Omental fat pad (tissue), 4 donors: Measurements from ENCODE around the gene LOXL3. TPM values are rescaled to one million over a fixed set of nuclear protein-coding genes. Genes with fewer than 3 reads are reported as not detected.
"Not testable (repeated sequence)": the region's sequence is repeated elsewhere in the genome, so short reads cannot be mapped to it uniquely, and the experiment has no call there.

ENCODE experiments used
- ATAC-seq: fragments of 150-250 bp; one replicate; pipeline ENCODE4 v1.9.1; 2016; ENCODE audit warnings: mild to moderate bottlenecking, moderate library complexity; ENCODE audit not compliant: low FRiP score
- DNase-seq: peaks from one replicate; pipeline ENCODE4 v3.0.0-alpha.2; 2019; ENCODE audit warnings: low spot score
- total RNA-seq, 4 donors: library from RNA; depleted of rRNA; stranded (reverse); fragments of >200 nt; gene quantifications; one replicate each; pipeline ENCODE4 v1.1.0, GENCODE V29; 2016
- TF ChIP-seq, protein P1 (sequence below), 3 donors: fragments of 450-650 bp; IDR thresholded peaks; one replicate each; pipeline ENCODE4 v1.5.1; 2016 to 2017; ENCODE audit warnings: antibody characterized with exemption in 3 of 3, mild to moderate bottlenecking in 3 of 3, moderate library complexity in 2 of 3

The LOXL3 gene
- total RNA-seq, 4 donors from 2014 or later: 7.5 to 12.4 (median 9.1) TPM

GRCh38 chr2:74566076-74566753 is 12.5 kb upstream of the LOXL3 start:
- TF ChIP-seq, protein P1, sequence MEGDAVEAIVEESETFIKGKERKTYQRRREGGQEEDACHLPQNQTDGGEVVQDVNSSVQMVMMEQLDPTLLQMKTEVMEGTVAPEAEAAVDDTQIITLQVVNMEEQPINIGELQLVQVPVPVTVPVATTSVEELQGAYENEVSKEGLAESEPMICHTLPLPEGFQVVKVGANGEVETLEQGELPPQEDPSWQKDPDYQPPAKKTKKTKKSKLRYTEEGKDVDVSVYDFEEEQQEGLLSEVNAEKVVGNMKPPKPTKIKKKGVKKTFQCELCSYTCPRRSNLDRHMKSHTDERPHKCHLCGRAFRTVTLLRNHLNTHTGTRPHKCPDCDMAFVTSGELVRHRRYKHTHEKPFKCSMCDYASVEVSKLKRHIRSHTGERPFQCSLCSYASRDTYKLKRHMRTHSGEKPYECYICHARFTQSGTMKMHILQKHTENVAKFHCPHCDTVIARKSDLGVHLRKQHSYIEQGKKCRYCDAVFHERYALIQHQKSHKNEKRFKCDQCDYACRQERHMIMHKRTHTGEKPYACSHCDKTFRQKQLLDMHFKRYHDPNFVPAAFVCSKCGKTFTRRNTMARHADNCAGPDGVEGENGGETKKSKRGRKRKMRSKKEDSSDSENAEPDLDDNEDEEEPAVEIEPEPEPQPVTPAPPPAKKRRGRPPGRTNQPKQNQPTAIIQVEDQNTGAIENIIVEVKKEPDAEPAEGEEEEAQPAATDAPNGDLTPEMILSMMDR (IDR thresholded peaks at IDR 0.05): no peak
- DNase-seq (no peak), ATAC-seq (no peak)

DNA sequence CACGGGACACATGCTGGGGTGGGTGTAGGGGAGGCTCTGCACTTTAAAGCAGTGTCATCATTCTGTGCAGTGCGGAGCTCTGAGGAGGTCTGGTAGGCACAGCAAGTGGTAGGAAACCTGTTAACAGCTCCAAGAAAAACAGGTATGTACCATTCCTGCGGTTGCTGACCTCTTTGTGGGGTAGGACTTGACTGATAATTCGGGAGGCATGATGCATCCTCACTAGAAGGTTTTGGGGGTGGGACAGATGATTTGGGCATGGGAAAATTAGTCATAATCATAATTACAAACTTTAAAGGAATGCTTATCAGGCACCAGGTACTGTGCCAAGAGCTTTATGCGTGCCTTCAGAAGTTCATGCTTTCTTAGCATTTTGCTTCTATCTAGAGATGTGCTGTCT is 10.5 kb upstream of the LOXL3 start:
- ATAC-seq: peak; percentile 80
- no peak for DNase-seq
- TF ChIP-seq, protein P1 (IDR thresholded peaks at IDR 0.05): no peak

DNA sequence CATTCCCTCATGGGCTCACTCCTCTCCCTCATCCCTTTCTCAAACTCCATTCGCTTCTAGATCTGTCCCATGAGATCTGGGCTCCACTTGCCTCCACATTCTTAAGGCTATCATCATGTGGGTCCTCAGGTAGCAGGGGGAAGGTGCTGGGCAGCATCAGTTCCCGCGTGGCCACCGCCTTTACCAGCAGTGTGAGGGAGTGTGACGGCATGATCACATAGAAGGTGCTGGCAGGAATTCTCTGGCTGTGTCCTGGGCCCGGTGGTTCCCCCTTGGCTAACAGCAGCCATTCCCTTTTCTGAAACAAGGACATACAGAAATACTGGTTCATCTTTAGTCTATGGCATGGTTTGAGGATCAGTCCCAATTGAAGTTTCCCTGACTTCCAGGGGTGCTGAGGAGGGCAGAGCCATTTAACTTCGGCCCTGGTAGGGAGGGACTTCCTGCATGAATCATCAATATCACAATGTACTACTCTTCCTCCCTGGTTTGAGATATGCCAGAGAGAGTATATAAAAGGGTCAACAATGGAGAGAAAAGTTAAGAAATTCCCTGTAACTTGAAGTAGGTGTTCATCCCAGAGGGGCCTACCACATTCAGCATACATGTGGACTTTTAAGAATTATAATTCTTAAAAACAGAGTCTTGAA is 8.5 kb upstream of the LOXL3 start:
- no peak for ATAC-seq
- no peak for DNase-seq
- TF ChIP-seq, protein P1 (IDR thresholded peaks at IDR 0.05): no peak

DNA sequence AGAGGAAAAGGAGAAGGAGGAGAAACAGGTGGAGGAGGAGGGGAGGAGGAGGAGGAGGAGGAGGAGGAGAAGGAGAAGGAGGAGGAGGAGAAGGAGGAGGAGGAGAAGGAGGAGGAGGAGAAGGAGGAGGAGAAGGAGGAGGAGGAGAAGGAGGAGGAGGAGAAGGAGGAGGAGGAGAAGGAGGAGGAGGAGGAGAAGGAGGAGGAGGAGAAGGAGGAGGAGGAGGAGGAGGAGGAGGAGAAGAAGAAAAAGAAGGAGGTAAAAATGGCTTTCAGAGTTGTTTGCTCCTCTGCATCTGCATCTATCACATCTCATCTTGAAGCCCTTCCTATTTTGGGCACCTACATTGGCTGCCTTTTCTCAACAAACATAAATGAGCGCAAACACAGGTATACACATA is 7.3 kb upstream of the LOXL3 start:
- ATAC-seq, DNase-seq: not testable (repeated sequence)

GRCh38 chr2:74560591-74560990 is 6.8 kb upstream of the LOXL3 start:
- ATAC-seq: no peak
- TF ChIP-seq, protein P1 (IDR thresholded peaks at IDR 0.05): no peak
- no peak for DNase-seq

DNA sequence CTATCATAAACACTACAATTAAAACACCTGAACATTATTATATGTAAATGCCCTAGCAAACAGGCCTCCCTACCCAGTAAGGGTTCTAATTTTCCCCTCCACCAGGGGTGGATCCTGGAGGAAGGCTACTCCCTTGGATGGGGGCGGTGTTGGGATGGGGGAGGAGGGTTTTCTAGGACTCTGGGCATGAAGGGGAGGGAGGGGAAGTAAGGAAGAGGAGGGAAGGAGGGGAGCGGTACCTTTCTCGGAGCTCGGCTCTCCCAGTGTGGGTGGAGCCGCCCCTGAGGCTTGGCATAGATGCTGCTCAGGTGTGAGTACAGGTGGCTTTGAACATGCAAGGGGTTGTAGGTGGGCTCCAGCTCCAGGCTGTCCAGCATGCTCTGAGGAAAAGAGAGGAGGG is 6.2 kb upstream of the LOXL3 start:
- TF ChIP-seq, protein P1 (IDR thresholded peaks at IDR 0.05): no peak
- ATAC-seq (no peak), DNase-seq (no peak)

DNA sequence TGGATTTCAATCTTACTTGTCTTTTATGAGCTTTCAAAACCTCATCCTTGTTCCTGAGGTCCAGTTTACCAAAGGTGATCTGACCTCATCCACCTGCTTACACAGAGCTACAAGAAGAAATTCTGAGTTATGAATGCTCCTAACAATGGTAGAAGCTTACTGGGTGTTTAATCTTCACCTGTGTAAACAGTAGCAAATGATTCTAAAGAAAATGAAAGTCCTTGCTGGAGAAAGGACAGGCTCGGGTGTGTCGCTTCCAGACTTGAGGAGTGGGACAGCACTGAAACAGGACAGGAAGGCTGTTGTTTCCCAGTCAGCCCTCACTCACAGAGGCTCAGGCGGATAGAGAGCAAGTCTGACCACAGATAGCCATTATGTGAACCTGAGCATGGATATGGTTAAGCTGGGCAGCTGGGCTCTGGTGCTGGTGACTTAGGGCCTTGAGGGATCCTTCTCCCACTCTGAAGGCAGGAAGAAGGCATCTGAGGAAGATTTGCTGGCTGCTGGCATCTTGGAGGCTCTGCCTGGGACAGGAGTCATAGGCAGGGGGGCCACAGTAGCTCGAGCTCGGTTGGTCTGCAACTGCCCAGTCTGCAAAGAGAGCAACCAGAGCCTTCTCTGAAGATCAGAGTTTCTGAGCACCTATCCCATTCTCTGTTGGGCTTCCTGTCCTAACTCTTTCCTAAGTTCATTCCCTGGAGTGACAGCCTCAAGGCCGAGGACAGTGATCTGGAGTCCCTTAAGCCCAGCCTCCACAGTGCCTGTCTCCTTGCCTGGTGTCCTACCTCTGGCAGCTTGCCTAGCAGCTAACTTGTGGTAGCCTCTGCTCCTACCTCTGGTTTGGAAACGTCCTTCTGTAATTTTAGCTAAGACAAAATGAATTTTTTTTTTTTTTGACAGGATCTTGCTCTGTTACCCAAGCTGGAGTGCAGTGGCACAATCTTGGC is 4.8 kb upstream of the LOXL3 start:
- ATAC-seq (no peak), DNase-seq (no peak)
- TF ChIP-seq, protein P1 (IDR thresholded peaks at IDR 0.05): no peak
